ENCODE data around the gene PLCG1.

PLCG1 gene

DNA sequence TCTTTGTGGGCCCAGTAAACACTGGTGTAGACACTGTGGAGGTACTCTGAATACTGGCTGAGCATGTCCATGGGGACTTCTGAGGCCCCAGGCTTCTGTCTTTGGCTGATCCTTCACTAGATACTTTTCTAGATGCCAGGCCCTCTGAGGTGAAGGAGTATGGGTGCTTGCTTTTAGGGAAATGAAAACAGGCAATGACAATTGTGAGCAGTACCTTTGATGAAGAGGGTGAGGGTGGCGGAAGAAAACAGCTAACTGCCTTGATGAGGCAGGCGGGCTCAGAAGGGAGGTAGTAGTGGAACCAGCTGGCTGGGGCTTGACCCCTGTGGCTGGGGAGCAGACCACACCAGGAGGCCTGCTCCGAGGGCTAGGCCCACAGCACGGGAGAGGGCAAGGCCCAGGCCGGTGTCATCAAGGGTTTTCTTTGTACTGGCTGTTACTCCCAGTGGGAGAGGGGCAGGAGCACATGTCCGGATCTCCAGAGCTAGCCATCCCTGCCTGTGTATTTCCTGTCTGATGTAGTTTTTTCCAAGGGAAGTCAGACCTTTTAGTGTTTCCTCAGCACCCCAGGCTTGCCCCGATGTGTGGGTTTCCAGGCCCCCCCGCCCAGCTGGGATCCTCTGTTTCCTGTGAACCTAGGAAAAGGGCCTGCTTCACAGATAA is 3.9 kb downstream of the PLCG1 start:
- DNase-seq, result no peak

DNA sequence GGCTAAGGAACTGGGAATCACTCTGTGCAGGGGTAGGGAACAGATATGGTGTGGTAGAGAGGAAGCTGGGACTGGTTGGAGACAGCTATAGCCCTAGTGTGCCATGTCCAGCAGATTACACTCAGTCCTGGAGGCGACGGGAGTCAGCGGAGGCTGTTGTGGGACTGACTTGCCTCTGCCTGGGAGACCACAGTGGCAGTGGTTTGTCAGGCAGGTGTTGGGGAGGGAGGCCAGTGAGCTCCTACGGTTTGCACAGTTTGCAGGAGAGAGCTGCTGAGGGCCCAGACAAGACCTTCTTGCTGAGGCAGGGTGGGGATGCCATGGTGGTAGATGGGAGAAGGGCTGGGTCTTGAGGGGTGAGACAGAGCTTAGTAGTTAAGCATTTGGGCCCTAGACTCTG is 4.9 kb downstream of the PLCG1 start:
- DNase-seq, result no peak

DNA sequence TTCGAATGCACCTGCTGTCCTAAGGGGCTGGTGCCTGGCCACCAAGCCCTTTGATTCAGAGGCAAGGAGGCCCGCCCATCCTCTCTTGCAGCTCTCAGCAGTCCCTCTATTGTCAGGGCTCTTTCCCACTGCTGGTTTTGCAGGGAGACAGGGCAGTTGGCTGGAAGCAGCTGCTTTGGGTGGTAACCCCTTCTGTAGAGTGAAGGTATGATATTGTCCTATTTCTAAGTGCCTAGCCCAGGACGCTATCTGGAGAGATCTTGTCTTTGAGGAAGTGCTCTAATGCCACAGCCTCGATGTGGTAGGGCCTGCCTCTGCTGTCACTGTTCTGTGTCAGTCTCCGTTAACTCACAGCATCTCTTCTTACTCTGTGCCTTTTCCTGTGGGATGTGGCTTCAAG is 5.6 kb downstream of the PLCG1 start:
- DNase-seq, result no peak

DNA sequence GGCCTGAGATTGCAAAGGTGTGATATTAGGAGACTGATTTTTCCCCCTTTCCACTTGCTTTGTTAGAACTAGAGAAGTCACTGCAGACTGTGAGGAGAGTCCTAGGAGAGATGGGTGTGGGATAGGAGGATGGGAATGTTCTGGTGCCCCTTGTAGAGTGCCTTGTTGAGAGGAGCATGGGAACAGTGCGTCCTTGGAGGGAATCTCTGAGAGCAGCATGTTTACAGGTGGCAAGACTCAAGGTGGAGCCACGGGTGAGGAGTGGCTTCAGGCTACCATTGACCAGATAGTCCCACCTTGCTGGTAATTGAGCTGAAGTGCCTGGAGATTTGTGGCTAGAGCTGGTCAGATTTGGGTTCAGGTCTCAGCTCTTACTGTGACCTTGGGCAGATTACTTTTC is 6.0 kb downstream of the PLCG1 start:
- no peak for DNase-seq

DNA sequence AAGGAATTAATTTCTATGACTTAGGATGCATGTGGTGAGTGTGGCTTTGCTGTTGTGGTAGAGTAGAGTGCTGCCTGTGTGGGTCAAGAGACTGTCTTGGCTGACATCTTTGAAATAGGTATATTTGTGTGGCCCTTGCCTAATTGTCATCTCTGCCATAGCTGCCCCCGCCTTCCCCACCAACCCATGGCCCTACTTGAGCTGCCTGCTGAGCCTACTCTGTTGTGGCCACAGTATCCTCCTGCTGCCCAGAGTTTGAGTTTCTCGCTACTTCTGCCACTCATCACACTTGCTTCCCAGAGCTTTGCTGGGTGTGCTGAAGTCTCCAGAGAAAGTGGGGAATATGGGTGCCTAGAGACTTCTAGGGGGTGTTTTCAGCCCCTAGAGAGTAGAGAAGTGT is 8.0 kb downstream of the PLCG1 start:
- no peak for DNase-seq

DNA sequence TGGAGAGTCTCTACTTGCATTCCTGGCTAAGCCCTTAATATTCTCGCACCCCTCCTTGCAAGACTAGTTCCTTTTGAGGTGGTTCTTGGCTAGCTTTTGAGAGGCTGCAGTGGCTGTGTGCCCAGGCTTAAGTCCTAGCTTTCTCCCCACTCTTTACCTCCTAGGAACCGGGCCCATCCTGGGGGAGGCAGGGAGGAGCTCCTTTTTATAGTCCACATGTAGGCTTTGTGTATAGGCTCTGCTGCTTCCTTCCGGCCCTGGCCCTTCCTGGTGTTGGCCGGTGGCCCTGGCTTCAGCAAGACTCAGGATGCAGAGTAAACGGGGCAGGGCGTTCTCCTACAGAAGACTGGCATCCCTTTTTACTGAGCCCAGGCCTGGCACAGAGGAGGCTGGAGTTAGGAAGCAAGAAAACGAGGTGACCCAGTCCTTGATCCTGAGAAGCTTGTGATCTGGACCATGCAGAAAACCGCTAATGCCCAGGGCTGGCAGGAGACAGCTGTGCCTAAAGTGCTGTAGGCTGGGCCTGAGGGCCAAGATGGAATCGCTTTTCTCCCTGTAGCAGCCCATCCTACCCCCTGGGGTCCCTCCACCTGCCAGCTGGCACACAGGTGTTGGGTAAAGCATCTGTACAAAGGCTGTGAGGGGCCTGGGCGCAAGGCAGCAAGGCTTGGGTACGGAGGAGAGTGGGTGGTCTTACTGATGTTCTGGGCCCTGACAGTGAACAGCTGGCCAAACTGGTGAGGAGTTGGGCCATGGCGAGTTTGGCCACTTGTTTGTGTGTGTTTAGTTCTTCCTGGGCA is 8.7 kb downstream of the PLCG1 start:
- no peak for DNase-seq

DNA sequence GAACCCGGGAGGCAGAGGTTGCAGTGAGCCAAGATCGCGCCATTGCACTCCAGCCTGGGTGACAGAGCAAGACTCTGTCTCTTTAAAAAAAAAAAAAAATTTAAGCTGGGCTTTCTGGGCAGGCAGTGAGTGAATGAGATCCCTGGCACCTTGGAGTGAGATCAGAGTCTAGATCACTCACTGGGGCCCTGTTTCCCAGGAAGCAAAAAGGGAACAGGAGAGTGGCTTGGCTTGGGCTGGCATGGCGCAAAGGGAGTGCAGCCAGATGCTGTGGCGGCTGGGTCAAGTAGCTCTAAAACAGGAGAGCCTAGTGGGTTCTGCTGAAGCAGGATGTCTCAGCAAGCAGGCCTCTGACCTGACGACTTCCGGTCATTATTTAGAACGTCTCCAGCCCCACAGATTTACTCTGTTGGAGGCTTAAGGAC is 10.4 kb downstream of the PLCG1 start:
- no peak for DNase-seq

DNA sequence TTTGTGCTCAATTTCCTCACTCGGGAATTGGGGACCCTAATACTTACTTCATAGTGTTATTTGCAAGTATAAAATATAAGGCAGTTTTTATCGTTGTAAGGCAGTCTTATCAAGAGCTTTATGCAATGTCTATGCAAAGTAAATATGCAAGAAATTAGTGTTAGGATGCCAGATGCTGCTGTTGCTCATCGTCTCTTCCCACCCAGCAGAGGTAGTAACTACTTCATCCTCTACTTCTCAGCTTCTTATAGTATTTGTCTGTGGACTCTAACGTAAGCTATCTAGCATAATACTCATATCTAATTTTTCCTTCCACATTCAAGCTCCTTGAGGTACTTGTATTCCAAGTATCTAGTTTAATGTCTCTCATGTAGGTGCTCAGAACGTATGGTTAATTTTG is 11.6 kb downstream of the PLCG1 start:
- DNase-seq, result no peak

DNA sequence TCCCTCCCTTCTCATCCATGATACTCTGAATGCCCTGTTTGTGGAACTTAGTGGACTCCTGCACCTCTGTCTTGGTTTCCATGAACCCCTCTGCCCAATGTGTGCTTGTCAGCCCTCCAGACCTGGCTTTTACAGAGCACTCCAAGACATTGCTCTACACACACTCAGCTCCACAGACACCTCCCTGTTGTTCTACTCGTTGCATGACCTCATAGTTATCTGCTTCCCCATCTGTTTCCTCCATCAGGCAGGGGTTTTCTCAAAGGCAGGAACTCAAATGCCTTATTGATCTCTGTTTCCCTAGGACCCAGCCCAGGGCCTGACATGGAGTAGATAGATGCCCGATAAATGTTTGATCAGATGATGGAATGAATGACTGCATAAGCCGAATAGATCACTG is 13.3 kb downstream of the PLCG1 start:
- no peak for DNase-seq

DNA sequence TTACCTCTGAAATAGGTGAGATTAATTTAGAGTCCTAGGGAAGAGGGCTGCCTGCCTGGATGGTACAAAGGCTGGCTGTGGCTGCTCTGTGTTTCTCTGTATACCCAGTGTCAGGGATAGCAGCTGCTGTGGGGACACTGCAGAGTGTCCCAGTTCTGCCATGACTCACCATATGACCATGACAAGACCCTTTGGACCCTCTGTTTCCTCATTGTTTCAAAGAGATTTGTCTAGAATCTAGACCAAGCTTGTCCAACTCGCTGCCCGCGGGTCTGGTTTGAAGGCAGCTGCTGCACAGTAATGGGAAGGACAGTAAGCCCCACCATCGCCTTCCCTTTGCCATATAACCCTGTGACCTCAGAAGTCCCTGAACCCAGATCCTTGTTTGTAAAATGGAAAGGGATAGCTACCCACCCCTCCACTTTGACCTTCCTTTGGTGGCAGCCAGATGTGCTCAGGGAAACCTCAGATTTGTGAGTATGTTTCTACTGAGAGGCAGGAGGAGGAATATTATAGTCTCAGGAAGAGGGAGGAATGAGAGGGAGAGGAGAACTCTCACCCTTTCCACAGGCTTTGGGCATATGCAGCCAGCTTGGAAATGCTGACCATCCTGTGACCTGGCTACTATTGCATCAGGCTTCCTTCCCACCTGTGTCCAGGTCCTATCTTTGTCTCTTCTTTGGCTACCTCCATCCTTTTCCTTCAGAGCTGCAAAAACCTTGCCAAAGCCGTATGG is 14.0 kb downstream of the PLCG1 start:
- no peak for DNase-seq

DNA sequence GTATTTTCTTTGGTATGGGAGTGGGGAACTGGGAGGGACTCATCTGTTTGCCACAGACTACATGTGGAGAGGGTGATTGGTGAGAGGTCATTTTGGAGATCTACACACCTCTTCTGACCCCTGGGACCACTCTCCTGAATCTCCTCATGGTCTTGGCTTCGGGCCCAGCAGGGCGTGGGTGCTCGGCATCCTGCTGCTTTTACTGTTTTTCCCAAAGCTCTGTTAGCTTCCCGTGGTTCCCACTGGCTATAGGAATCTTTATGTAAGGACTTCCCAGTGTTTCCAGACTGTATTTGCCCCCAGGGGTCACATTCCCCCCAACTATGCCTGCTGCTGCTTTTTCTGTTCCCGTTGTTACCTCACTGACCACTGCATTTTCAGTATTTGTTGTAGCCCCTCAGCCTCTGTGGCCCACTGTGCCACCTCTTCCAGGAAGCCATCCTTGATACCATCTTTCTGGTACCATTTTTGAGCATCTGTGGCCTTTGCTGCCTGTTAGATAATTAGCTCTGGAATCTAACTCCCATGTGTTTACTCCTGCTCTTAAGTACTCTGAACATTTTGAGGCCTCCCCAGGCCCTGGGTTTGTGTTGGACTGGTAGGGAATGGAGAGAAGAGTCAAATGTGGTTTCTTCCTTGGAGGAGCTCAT is 14.9 kb downstream of the PLCG1 start:
- DNase-seq, result no peak

DNA sequence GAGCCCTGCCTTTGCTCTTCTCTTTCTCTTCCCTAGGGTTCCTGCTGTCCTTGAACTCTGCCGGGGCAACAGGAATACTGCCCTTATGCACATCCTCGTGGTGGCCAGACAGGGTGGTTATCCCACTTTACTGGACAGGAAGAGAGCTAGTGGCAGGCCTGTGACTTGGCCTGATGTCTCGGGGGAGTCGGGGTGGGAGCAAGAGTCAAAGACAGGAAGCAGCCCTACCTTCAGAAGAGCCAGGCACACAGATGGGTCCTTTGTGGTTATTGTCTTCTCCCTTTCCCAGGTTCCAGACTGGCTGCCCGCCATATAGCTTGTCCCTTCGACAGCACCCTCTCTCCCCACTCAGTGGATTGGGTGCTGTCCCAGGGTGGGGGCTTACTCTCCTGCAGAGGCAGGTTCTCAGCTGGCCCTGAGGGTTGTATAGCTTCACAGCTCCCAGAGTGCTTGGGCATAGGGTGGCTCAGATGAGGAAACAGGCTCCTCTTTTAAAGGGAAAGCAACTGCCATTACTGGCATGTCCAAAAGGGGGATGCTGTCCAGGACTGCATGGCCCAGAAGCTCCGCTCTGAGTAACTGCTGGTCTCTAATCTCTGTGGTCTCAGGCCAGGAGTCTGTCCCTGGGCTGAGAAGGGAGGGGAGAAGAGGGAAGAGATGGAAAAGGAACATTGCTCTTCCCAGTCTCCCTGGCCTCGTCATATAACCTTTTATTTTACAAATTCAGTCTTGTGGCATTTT is 17.3 kb downstream of the PLCG1 start:
- no peak for DNase-seq

DNA sequence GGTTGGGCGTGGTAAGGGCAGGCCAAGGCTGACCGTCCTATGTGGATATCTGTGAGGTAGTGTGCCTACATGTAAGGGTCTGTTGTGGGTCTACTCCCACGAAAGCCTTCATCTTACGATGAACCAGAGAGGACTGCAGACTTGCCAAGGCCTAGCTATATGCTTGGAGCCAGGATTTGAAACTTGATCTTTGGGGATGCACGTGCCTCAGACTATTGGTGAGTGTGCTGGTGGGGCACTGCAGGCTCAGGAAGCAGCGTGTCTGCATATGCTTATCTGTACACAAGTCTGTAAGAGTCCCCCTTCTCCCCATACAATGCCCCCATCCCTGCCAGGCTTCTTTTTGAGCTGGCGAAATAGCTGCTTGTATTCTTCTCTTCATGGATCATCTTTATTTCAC is 17.9 kb downstream of the PLCG1 start:
- DNase-seq, result no peak

DNA sequence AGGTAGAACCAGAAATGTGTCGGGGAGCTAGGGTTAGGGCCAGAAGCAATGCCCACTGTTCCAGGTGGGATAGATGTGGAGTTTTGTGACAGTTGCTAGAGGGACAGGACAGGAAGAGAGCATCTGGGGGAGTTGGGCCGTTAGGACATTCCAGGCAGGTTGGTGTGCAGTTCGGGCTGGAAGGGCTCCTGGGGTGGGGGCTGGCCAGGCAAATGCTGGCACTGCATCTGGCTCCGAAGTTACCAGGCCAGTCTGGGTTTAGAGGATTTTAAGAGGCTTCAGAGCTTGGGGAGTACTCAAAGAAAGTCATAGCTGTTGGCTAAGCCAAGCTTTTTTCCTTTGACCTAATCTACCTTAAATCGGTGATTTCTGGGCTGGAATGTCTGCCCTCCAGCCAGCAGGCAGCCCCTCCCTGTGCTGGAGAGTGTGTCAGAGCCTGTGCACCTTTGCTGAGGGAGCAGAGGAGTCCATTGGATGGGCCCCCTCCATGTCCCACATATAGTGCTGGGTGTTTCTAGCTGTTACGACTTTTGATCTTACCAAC is 20.8 kb downstream of the PLCG1 start:
- DNase-seq, result no peak

DNA sequence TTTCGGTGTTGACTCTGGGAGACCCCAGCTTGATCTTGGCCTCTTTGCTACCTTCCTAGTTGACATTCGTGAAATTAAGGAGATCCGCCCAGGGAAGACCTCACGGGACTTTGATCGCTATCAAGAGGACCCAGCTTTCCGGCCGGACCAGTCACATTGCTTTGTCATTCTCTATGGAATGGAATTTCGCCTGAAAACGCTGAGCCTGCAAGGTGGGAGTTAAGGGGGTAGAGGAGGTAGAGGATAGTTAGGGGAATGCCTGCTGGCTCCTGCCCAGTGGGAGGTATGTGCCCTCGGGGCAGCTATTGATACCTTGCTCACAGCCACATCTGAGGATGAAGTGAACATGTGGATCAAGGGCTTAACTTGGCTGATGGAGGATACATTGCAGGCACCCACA is 22.2 kb downstream of the PLCG1 start:
- DNase-seq, result no peak

DNA sequence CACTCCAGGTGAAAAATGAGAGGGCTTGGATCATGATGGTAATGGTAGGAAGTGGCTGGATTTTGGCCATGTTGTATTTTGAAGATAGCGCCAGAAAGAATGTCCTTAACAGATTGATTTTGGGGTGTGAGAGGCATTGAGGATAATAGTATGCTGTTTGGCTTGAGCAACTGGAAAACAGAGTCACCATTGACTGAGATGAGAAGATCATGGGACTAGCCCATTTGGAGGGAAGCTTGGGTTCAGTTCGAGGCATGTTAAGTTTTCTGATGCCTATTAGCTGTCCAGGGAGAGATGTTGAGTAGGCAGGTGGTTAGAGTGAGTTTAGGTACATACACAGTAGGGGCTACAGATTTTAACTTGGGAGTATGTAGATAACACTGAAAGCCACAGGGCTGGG is 23.3 kb downstream of the PLCG1 start:
- no peak for DNase-seq

DNA sequence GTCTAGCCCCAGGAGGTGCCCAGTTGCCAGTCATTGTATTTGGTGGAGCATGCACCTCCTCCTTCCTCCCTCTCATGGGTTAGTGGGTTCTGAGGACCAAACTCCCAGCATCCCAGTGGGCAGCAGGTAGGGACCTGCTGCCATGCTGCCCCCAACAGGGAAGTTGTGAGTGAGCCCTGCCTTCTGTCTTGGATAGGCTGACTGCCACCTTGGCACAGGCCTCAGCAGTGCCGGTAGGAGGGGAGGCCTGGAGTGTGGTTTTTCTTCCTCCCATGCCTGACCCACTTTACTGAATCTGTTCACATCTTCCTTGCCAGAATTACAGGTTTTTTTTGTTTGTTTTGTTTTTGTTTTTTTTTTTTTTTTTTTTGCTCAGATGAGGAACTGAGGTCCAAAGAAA is 24.5 kb downstream of the PLCG1 start:
- no peak for DNase-seq

DNA sequence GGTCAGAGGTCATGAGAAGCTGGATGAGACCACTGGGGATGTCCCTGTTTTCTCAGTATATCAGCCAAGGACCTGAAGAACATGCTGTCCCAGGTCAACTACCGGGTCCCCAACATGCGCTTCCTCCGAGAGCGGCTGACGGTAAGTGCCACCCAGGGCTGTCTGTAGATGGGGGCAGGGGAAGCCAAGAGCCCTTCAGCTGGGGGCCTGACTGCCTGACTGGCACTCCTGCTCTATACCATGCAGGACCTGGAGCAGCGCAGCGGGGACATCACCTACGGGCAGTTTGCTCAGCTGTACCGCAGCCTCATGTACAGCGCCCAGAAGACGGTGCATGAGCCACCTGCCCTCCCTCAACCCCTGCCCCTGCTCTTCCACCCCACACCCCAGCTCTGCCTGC is 25.1 kb downstream of the PLCG1 start:
- DNase-seq, result no peak

DNA sequence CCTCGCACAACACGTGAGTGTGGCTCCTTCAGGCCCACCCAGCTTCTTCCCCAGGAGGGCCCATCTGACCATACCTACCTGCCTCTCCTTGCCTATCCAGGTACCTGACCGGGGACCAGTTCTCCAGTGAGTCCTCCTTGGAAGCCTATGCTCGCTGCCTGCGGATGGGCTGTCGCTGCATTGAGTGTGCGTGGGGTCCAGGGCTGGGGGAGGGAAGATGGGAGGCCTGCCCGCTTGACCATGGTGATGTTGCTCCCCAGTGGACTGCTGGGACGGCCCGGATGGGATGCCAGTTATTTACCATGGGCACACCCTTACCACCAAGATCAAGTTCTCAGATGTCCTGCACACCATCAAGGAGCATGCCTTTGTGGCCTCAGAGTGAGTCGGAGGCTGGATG is 26.5 kb downstream of the PLCG1 start:
- DNase-seq, result no peak

DNA sequence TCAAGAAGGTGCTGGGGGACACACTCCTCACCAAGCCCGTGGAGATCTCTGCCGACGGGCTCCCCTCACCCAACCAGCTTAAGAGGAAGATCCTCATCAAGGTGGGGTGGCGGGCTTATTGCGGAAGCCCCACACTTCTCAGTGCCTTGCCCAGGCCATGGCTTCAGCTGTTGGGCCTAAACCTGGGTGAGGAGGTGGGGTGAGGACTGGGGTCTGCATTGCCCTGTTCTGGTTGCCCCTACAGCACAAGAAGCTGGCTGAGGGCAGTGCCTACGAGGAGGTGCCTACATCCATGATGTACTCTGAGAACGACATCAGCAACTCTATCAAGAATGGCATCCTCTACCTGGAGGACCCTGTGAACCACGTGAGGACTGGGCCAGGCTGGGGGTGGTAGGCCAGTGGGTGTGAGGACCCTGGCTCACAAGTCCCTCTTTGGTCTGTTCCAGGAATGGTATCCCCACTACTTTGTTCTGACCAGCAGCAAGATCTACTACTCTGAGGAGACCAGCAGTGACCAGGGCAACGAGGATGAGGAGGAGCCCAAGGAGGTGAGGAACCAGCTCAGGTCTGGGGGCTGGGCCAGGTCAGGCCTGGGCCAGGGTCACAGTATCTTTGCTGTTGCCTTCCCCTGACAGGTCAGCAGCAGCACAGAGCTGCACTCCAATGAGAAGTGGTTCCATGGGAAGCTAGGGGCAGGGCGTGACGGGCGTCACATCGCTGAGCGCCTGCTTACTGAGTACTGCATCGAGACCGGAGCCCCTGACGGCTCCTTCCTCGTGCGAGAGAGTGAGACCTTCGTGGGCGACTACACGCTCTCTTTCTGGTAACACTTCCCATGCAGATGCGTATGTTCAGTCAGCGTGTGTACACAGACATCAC is 27.9 kb downstream of the PLCG1 start:
- no peak for DNase-seq
